ENCODE data around the gene B4GALT7.
"Not testable (repeated sequence)": the region's sequence is repeated elsewhere in the genome, so short reads cannot be mapped to it uniquely, and the experiment has no call there.

Gene B4GALT7, protein sequence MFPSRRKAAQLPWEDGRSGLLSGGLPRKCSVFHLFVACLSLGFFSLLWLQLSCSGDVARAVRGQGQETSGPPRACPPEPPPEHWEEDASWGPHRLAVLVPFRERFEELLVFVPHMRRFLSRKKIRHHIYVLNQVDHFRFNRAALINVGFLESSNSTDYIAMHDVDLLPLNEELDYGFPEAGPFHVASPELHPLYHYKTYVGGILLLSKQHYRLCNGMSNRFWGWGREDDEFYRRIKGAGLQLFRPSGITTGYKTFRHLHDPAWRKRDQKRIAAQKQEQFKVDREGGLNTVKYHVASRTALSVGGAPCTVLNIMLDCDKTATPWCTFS

DNA sequence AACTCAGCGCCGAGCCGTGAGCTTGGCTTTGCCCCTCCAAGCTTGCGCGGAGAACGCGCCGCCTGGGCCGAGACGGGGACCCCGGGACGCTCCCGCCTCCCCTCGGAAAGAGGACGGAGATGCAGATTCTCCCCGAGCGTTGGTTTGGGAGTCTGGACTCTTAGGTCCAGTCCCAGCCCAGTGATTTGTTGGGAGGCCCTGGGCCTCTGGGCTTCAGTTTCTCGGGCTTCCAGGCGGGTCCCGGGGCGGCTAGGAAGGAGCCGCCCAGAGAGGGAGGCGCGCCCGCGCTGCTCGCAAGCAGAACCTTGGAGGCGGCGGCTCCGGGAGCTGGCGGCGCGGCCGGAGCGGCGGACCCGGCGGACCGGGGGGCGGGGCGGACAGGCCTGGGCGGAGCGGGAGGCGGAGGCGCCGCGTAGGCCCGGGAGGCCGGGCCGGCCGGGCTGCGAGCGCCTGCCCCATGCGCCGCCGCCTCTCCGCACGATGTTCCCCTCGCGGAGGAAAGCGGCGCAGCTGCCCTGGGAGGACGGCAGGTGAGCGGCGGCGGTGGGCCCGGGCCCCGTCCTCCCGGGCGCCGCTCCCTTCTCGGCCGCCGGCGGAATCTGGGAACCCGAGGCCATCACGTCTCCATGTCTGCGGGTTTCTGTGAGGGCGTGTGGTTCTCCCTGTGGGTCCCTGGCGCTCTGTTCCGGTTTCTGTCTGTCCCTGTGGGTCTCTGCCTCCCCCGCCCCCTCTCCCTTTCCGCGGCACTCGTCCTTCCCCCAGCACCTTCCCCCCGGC lies at the start of gene B4GALT7:
TSS of gene B4GALT7 (plus strand) at position 402 of the 777 bp plus-strand sequence. CDS start at position 481, 79 bp downstream.
- DNase-seq (ENCODE audit: low read depth, low spot score) = no peak

DNA sequence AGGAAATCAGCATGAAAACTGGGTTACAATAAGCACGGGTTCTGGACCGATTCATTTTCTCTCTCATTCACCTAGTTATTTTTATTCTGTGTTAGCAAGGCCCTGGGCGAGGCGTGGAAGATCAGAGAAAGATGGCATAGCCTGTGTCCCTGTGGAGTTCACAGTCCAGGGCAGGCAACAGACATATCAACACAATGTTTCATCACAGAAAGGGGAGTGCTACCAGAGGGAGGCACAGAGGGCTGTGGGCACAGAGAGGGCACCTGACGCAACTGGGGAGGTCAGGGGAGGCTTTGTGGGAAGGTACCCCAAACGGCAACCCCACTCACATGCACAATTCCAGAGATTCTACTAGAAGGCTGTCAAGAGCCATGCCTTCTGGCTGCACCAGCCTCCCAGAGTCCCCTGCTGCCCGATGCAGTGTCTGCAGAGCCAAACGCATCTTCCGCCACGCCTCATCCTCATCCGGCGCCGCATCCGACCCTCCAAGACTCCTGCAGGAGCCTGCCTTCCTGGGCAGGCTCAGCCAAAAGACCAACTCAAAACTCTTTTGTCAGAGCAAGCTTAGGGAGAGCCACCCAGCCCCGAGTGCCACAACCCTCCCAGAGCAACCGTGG lies 47.0 kb upstream of the B4GALT7 start:
- DNase-seq (ENCODE audit: low read depth, low spot score) = no peak

DNA sequence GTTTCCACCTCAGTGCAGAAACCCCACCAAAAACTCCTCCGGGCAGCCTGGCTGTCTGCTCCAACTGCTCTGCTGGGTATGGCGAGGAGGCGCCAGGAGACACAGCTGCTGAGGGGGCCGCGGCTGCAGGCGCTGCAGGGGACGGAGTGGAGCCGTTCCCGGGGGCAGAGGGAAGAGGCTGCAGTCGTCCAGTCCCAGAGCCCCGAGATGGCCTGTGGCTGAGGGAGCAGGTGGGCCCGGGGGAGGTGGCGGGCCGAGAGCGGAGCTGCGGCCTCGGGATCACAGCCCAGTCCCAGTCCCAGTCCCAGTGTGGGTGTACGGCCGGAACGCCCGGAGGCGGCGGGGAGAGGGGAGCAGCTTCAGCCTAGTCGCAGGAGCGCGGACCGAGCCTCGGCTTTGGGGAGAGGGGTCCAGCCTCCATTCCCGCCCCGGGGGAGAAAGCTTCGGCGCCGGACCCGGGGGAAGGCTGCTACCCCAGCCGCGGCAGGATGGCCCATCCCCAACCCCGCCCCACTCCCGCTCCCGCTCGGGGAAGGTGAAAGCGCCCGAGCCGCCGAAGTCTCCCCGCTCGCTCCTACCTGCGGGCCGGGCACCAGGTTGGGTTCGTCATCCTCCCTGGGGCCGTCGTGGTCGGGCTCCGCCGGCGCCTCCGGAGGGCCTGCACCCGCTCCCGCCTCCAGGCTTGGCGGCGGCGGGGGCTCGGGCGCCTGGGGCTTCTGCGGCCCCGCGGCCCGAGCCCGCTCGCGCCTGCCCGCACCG lies 46.1 kb upstream of the B4GALT7 start:
- no peak for DNase-seq (ENCODE audit: low read depth, low spot score)

DNA sequence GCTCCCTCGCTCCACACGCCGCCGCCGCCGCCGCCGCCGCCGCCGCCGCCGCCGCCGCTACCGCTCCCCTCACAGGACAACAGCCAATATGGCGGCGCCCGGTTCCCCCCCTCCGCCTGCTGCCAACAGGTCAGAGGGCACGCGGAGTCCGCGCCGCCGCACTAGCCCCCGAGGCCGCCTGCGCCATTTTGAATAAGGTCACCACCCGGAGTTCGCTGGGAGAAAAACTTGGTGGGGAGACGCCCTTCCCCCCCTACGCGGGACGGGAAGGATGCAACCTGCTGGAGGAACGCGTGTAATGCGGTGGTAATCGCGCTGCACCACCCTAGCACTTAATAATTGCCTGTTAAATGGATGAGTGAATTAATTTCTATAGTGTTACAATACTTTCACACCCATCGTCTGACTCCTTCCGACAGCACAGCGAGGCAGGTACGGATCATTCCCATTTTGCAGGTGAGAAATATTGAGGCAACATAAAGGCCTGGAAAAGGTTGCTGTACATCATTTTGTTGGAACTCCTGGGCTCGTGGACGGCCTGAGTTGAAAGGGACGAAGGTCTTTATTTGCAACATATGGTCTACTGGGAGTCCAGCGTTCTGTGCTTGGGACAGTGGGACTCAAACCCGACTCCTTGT lies 45.3 kb upstream of the B4GALT7 start, which contains the start of gene FAM193B:
TSS of gene FAM193B (minus strand) at position 90 of the 638 bp plus-strand sequence. CDS start 105 bp downstream, outside the sequence.
- peak; percentile 69 for DNase-seq (ENCODE audit: low read depth, low spot score)

DNA sequence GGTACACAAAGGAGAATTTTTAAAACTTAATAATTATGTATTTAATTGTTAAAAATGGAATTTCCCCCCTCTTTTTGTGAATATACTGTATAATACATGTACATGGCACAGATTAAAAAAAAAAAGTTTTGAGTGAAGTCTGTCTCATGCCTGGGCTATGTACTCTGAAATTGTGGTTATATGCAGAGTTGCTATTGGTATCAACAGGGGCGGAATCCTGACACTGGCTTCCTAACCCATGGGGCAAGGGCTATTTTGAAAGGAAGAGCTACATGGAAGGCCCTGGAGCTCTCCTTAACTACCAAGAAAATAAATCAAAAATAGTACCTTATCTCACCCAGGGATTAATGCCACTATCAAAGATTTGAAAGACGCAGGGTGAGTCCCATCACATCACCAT lies 44.7 kb upstream of the B4GALT7 start:
- DNase-seq (ENCODE audit: low read depth, low spot score) = no peak

GRCh38 chr5:177555665-177556064 lies 44.3 kb upstream of the B4GALT7 start:
- DNase-seq (ENCODE audit: low read depth, low spot score) = no peak

DNA sequence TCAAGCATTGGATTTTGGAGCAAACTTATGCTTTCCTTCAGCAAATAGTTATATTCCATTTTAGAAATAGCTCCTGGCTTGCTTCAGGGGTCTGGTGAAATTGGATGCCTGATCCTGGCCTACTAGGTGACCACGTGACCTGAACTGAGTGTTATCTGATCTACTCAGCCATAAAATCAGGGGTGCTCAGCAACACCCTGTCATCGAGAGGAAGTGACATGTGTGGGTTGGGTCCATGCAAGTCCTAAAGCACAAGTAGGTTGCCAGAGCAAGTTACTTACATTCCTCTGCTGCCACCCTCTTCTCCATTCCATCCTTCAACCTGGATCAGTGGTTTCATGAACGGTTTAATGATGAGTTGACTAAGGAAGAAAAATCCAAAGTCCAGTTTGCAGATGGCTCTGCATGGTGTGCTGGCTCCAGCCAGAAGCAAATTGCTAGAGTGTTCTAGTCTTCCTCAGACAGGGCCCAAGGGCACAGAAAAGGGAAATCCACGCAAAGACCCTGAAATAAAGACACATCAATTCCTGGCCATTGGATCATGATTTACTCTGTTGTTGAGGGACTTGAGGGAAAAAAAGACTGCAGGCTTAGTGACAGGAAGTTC lies 42.8 kb upstream of the B4GALT7 start:
- peak; percentile 25 for DNase-seq (ENCODE audit: low read depth, low spot score)

DNA sequence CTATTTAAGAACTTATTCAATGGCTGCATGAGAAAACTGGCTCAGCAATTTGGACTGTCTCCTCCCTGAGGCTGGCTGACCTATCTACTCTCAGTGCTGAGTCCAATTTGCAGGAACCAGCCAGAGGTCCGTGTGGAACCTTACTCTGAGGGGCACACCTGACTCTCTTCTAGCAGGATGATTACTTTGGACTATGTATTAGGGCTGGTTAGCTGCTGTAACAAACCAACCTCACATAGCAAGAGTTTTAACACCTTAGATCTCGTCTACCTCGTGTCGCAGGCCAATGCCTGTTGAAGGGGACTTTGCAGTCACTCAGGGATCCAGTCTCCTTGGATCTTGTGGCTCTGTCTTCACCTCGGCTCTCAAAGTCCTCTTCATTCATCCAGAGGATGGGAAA lies 42.1 kb upstream of the B4GALT7 start:
- DNase-seq (ENCODE audit: low read depth, low spot score) = no peak

DNA sequence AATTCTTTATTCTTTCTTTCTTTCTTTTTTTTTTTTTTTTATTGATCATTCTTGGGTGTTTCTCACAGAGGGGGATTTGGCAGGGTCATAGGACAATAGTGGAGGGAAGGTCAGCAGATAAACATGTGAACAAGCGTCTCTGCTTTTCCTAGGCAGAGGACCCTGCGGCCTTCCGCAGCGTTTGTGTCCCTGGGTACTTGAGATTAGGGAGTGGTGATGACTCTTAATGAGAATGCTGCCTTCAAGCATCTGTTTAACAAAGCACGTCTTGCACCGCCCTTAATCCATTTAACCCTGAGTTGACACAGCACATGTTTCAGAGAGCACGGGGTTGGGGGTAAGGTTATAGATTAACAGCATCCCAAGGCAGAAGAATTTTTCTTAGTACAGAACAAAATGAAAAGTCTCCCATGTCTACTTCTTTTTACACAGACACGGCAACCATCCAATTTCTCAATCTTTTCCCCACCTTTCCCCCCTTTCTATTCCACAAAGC lies 40.4 kb upstream of the B4GALT7 start:
- DNase-seq (ENCODE audit: low read depth, low spot score) = not testable (repeated sequence)

- no peak for DNase-seq (ENCODE audit: low read depth, low spot score)
These were observed 34.9 kb upstream of the B4GALT7 start for GRCh38 chr5:177565046-177565445.

GRCh38 chr5:177568326-177568725 lies 31.6 kb upstream of the B4GALT7 start:
- DNase-seq (ENCODE audit: low read depth, low spot score) = no peak

DNA sequence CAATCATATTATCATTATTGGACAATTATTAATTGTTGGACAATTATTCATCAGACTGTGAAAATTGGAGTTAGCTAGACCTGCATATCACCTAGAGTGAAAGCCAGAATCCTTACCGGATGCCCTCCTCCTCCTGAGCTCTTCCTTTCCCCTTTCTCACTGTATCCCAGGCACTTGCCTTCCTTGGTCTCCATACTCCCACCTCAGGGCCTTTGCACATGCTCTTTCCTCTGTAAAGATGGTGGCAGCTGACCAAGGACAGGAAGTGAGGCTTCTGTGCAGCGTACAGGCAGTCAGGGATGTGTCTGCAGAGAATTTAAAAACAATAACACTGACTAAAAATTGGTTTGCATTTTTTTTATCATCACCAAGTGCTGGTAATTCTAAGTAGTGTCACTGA lies 30.0 kb upstream of the B4GALT7 start:
- DNase-seq (ENCODE audit: low read depth, low spot score) = no peak

- DNase-seq (ENCODE audit: low read depth, low spot score) = no peak
These were observed 24.4 kb upstream of the B4GALT7 start for GRCh38 chr5:177575488-177575887.

DNA sequence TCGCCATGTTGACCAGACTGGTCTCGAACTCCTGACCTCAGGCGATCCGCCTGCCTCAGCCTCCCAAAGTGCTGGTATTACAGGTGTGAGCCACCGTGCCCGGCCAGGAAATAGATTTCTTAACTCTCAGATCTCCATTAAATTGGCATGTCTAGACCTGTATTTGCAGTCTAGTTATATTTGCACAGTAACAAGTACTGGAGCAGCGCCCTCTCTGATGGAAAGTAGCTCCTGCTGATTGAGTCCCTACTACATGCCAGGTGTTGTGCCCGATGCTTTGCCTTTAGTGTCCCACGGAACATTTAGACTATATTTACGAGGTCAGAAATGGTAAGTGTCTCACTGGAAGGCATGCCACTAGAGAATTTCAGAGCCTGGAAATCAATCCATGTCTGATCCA lies 23.8 kb upstream of the B4GALT7 start:
- DNase-seq (ENCODE audit: low read depth, low spot score) = no peak

- no peak for DNase-seq (ENCODE audit: low read depth, low spot score)
These were observed 21.6 kb upstream of the B4GALT7 start for GRCh38 chr5:177578316-177578715.

DNA sequence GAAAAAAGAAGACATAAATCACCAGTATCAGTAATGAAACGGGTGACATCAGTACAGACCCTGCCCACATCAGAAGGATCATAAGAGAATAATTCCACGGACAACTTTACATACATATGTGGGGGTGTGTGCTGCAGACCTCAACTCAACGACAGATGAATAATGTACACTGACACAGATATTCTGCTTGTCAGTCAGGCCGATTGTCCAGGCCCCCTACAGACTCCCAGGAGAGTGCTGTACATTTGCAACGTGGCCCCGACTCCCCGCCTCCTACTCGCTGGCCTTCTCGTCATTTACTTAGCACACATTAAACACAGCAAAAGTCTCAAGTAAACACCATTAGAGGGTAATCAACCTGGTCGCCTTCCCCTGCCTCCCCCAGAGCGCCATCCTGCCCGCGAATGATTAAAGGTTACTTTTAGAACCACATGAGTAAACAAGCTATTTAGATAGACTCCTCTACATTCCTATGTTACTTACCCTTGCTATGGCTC lies 11.5 kb upstream of the B4GALT7 start:
- DNase-seq (ENCODE audit: low read depth, low spot score) = no peak

DNA sequence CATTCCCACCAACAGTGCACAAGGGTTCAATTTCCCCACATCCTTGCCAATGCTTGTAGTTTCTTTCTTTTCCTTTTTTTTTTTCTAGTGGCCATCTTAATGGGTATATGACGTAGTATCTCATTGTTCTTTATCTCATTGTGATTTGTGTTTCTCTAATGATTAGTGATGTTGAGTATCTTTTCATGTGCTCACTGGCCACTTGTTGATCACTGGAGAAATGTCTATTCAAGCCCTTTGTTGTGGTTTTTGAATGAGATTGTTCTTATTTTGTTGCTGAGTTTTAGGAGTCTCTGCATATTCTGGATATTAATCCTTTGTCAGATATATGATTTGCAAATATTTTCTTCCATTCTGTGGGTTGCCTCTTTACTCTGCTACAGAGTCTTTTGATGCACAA lies 9.5 kb upstream of the B4GALT7 start:
- DNase-seq (ENCODE audit: low read depth, low spot score) = no peak

- DNase-seq (ENCODE audit: low read depth, low spot score) = no peak
These were observed 8.3 kb upstream of the B4GALT7 start for GRCh38 chr5:177591690-177592009.

GRCh38 chr5:177592010-177592834 lies 7.7 kb upstream of the B4GALT7 start, which contains the start of gene TMED9:
TMED9 (plus strand) TSS chr5:177592203; CDS start chr5:177592215, 12 bp downstream.
- peak; percentile 52 for DNase-seq (ENCODE audit: low read depth, low spot score)

- no peak for DNase-seq (ENCODE audit: low read depth, low spot score)
These were observed 7.0 kb upstream of the B4GALT7 start for GRCh38 chr5:177592905-177593304.
